HepG2 (cell line): ENCODE data around the gene DENND5B. TPM values are rescaled to one million over a fixed set of nuclear protein-coding genes. Genes with fewer than 3 reads are reported as not detected.
"Not testable (repeated sequence)": the region's sequence is repeated elsewhere in the genome, so short reads cannot be mapped to it uniquely, and the experiment has no call there.

Source experiments
- ATAC-seq: fragments of 200-7000 bp; cut with Tn5 transposase; 3 replicates; pipeline ENCODE4 v1.9.1; 2020; ENCODE audit warnings: mild to moderate bottlenecking, moderate library complexity
- BruUV-seq: library from RNA; stranded (reverse); fragments of 400-500 nt; replicated peaks from 2 replicates; lab custom pipeline; 2021; lab: Mats Ljungman, UMichigan
- CTCF ChIA-PET: fragments of 300-600 bp; formaldehyde crosslinking; extraction: SDS; loops from one replicate; lab custom pipeline; 2021; ENCODE audit warnings: low total read pairs, inconsistent platforms, low intra/inter-chr PET ratio; lab: Yijun Ruan, JAX
- POLR2A ChIA-PET: fragments of 350-600 bp; sonication (Branson Sonifier 250); formaldehyde crosslinking; loops from one replicate; lab custom pipeline; 2020; ENCODE audit warnings: antibody characterized with exemption, inconsistent platforms; lab: Yijun Ruan, JAX
- DNase-seq: peaks from one replicate; pipeline ENCODE4 v3.0.0-alpha.2; 2015; ENCODE audit warnings: low spot score
- FAIRE-seq: peaks from 3 replicates; lab custom pipeline; 2011; peaks lifted over from hg19 to GRCh38; lab: Jason Lieb, UNC
- H2AFZ ChIP-seq: one replicate; pipeline ENCODE4 v1.6.1; 2011; ENCODE audit warnings: low read length, inconsistent platforms
- H3K27ac ChIP-seq: fragments of 300-600 bp; 3 replicates; pipeline ENCODE4 v1.8.0; 2011; ENCODE audit warnings: mixed run types, mild to moderate bottlenecking, mixed read lengths, low read length, inconsistent platforms; ENCODE audit not compliant: insufficient read depth; ENCODE audit errors: extremely low read length
- H3K27me3 ChIP-seq, 2 experiments: fragments of 200-600 bp in 1 of 2; 2 replicates in 1 of 2; 3 replicates in 1 of 2; pipeline versions ENCODE4 v1.6.0 to v1.8.0; 2011; ENCODE audit warnings: low read length in 2 of 2, mild to moderate bottlenecking in 2 of 2, moderate library complexity in 2 of 2, inconsistent platforms in 1 of 2; ENCODE audit not compliant: insufficient read depth in 2 of 2, control insufficient read depth in 1 of 2
- H3K36me3 ChIP-seq, 2 experiments: fragments of 200-600 bp in 1 of 2; replicated peaks in 1 of 2; 2 replicates in 1 of 2; 3 replicates in 1 of 2; pipeline versions ENCODE4 v1.5.1 to v1.8.0; 2011; ENCODE audit warnings: low read length in 2 of 2, inconsistent platforms in 1 of 2; ENCODE audit not compliant: insufficient read depth in 2 of 2, control insufficient read depth in 1 of 2
- H3K4me1 ChIP-seq: 2 replicates; pipeline ENCODE4 v1.5.1; 2012; ENCODE audit warnings: low read length, inconsistent platforms; ENCODE audit not compliant: insufficient read depth
- H3K4me2 ChIP-seq: 2 replicates; pipeline ENCODE4 v1.6.0; 2011; ENCODE audit warnings: low read depth, low read length, inconsistent platforms
- H3K4me3 ChIP-seq, 3 experiments: fragments of 200-600 bp in 1 of 3; sonication (generic), shearing (Covaris generic) in 1 of 3; replicated peaks in 1 of 3; 2 replicates each; pipeline ENCODE4 v1.5.1; 2011 to 2016; ENCODE audit warnings: low read length in 3 of 3, inconsistent platforms in 2 of 3, low read depth in 2 of 3, mild to moderate bottlenecking in 2 of 3, control low read depth in 1 of 3, mixed read lengths in 1 of 3; ENCODE audit not compliant: insufficient read depth in 1 of 3
- H3K79me2 ChIP-seq: one replicate; pipeline ENCODE4 v1.6.1; 2011; ENCODE audit warnings: low read length, inconsistent platforms; ENCODE audit not compliant: insufficient read depth
- H3K9ac ChIP-seq: 2 replicates; pipeline ENCODE4 v1.6.0; 2011; ENCODE audit warnings: mild to moderate bottlenecking, low read depth, low read length, inconsistent platforms; ENCODE audit not compliant: insufficient read depth
- H3K9me3 ChIP-seq: 2 replicates; pipeline ENCODE4 v1.5.1; 2012; ENCODE audit warnings: mild to moderate bottlenecking, low read length
- H4K20me1 ChIP-seq: 2 replicates; pipeline ENCODE4 v1.6.0; 2011; ENCODE audit warnings: inconsistent platforms, mild to moderate bottlenecking, low read length, moderate library complexity; ENCODE audit not compliant: insufficient read depth
- HOXA7 ChIP-seq: sonication (generic); formaldehyde crosslinking; IDR thresholded peaks from 2 replicates; pipeline ENCODE4 v1.8.1; 2022; ENCODE audit warnings: mild to moderate bottlenecking, missing genetic modification reagents, moderate library complexity
- KMT2B ChIP-seq: IDR thresholded peaks from 2 replicates; pipeline ENCODE4 v1.6.1; 2016; ENCODE audit warnings: missing genetic modification reagents, missing compliant biosample characterization
- ZNF44 ChIP-seq: sonication (generic); formaldehyde crosslinking; IDR thresholded peaks from 2 replicates; pipeline ENCODE4 v1.5.1; 2020; ENCODE audit warnings: mild to moderate bottlenecking, missing genetic modification reagents
- WGBS: methylation state at CpG from one replicate; pipeline ENCODE4 v1.1.6; 2017; ENCODE audit warnings: low lambda C conversion rate; 5-methylcytosine and 5-hydroxymethylcytosine counted together
- in situ Hi-C: cut with HindIII; loops from 2 replicates; pipeline ENCODE4 v1.10.0; 2017; ENCODE audit warnings: low pct_unique_long_range_greater_than_20kb; ENCODE audit not compliant: extremely low pct_ligation_motif_present
- intact Hi-C: fragments of 100-400 bp; cut with micrococcal nuclease; formaldehyde crosslinking; loops from one replicate; pipeline ENCODE4 v1.10.0; 2022; ENCODE audit not compliant: unreplicated experiment
- polyA plus RNA-seq, 8 experiments: library from polyadenylated mRNA; depleted of rRNA in 3 of 8; stranded (reverse) in 7 of 8; unstranded in 1 of 8; fragments of >200 nt; fragmentation: Illumina TruSeq in 4 of 8; extraction: Trizol in 4 of 8; gene quantifications; 2 replicates each; pipeline versions ENCODE4 v1.2.1 to v1.2.3, GENCODE V29; 2011 to 2016; ENCODE audit warnings: low read depth in 4 of 8, missing spikeins in 1 of 8, mixed read lengths in 1 of 8; ENCODE audit not compliant: insufficient read depth in 1 of 8
- total RNA-seq, 5 experiments: library from RNA; depleted of rRNA; stranded (reverse); fragments of >200 nt; fragmentation: Illumina TruSeq; extraction: Trizol; gene quantifications; 2 replicates each; pipeline ENCODE4 v1.2.3, GENCODE V29; 2016; ENCODE audit warnings: low read depth in 1 of 5
- TF ChIP-seq, protein P1 (sequence below): sonication (generic); formaldehyde crosslinking; IDR thresholded peaks from 2 replicates; pipeline ENCODE4 v1.4.0; 2020; ENCODE audit warnings: missing genetic modification reagents

DENND5B gene
- total and polyA plus RNA-seq, 2 of the 13 experiments (the other 11 are each of a cell fraction or from before 2014, with no cell fraction given) = 14.7 to 18.7 TPM

DNA sequence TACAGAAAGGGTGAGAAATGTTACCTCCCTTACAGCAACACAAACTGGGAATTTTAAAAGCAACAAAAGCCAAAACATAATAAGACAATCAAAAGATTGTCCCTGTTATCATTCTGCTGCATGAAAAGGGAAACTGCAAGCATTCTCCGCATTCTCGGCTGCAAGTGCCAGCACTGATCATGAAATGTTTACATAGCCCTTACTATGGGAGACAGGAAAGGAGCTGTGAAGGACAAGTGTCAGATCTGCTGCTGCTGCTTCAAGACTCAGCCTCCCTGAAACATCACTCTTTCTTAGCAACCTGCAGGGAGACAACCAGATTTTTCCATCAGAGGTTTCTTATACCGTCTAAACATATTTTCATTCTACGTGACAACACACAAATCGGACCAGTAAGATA, 20.1 kb downstream of the DENND5B start (continued):
- TF ChIP-seq, protein P1, sequence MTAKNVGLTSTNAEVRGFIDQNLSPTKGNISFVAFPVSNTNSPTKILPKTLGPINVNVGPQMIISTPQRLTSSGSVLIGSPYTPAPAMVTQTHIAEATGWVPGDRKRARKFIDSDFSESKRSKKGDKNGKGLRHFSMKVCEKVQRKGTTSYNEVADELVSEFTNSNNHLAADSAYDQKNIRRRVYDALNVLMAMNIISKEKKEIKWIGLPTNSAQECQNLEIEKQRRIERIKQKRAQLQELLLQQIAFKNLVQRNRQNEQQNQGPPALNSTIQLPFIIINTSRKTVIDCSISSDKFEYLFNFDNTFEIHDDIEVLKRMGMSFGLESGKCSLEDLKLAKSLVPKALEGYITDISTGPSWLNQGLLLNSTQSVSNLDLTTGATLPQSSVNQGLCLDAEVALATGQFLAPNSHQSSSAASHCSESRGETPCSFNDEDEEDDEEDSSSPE (CRISPR knock-in tag) = no peak

DNA sequence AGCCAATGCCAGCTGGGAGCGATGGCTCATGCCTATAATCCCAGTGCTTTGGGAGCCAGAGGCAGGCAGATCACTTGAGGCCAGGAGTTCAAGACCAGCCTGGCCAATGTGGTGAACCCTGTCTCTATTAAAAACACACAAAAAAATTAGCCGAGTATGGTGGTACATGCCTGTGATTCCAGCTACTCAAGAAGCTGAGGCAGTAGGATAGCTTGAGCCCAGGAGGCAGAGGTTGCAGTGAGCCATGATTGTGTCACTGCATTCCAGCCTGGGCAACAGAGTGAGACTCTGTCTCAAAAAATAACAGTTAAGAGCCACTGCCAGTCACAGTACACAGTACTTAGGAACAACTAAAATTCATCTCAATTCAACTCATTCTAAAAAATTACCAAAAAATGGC, 21.4 kb downstream of the DENND5B start:
- not testable (repeated sequence) for BruUV-seq
- peaks cover 71% of the 10 kb centered on the region for H3K79me2 ChIP-seq

DNA sequence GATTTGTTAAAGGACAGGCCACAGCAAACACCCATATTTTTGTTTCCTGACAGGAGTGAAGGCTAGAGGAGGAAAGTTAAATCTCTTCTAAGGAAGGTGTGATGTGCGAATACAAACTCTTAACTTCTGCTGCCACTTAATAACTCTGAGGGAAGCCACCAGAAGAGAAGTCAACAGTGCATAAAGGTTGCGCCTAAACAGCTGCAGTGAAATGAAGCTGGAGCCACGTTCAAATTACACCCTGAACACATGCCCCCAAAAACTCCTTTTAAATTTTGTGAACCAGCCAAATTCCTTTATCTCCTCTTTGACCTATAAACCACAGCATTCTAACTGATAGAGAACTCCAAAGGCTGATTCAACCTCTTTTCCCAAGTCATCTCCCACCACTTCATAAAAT, 22.4 kb downstream of the DENND5B start:
- BruUV-seq = no TSS peak
- Histone ChIP-seq H3K9me3 (no peaks in the 10 kb centered on the region), H3K36me3 (0 out of 5 replicates have a peak, but pooled peaks cover 0 to 3% of the 10 kb centered on the region in 2 experiments), H3K27ac (no peak overlapping the region), H3K4me3 (no peak overlapping the region), H3K9ac (no peak overlapping the region), H3K79me2 (peaks cover 72% of the 10 kb centered on the region), H4K20me1 (peaks cover 17% of the 10 kb centered on the region), H2AFZ (no peak overlapping the region), H3K4me2 (no peak overlapping the region), H3K27me3 (no peaks in the 10 kb centered on the region), H3K4me1 (peaks cover 48% of the 10 kb centered on the region)
- in situ Hi-C loops = no loop called here
- CTCF ChIA-PET = no interaction called here
- DNase-seq (no peak), FAIRE-seq (no peak), ATAC-seq (no peak)
- TF ChIP-seq KMT2B (CRISPR knock-in tag) (no peak), ZNF44 (no peak), HOXA7 (no peak)
- intact Hi-C loops = no loop called here
- WGBS = 96% methylated on average over 2 of the region's 3 CpGs
- POLR2A ChIA-PET = no interaction called here

More for the DNA sequence above, 21.4 kb downstream of the DENND5B start:
- H3K36me3 ChIP-seq, in situ Hi-C loops, intact Hi-C loops, H3K9me3 ChIP-seq, H2AFZ ChIP-seq, DNase-seq, H3K27me3 ChIP-seq, CTCF ChIA-PET, H3K4me2 ChIP-seq, H3K27ac ChIP-seq, H3K9ac ChIP-seq, POLR2A ChIA-PET, FAIRE-seq, ATAC-seq, H3K4me3 ChIP-seq: not testable (repeated sequence)
- Histone ChIP-seq H3K4me1 (peaks cover 55% of the 10 kb centered on the region), H4K20me1 (peaks cover 17% of the 10 kb centered on the region)
- 85% methylated on average over 2 of the region's 2 CpGs for WGBS
